ENCODE measurements around the gene STXBP5. TPM values are rescaled to one million over a fixed set of nuclear protein-coding genes. Genes with fewer than 3 reads are reported as not detected.

The STXBP5 gene
- total RNA-seq, 6 donors from 2014 or later = 10.5 to 26.5 (median 15.7) TPM

DNA sequence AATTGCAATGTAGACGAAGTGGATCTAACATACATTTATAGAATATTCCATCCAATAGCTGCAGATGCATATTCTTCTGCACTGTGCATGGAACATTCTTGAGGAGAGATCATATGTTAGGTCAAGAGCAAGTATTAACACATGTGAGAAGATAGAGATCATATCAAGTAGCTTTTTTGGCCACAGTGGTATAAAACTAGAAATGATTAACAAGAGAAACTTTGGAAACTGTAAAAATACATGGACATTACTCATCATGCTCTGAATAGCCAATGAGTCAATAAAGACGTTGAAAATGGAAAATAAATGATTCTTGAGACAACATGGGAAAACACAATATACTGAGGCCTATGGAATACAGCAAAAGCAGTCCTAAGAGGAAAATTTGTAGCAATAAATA lies 94.2 kb downstream of the STXBP5 start:
- Histone ChIP-seq H3K27ac (no peak overlapping the region), H3K36me3 (peaks cover 0 to 4% (median 2%) of the 10 kb centered on the region in 4 donors), H3K4me3 (no peak overlapping the region), H3K27me3 (no peaks in the 10 kb centered on the region), H3K9me3 (peaks cover 0 to 4% (median 0%) of the 10 kb centered on the region in 4 donors), H3K4me1 (no peaks in the 10 kb centered on the region)
- TF ChIP-seq POLR2AphosphoS5 (IDR thresholded peaks at IDR 0.05) (no peak), POLR2A (IDR thresholded peaks at IDR 0.05) (no peak), EP300 (IDR thresholded peaks at IDR 0.05) (no peak)
- TF ChIP-seq, protein P1, sequence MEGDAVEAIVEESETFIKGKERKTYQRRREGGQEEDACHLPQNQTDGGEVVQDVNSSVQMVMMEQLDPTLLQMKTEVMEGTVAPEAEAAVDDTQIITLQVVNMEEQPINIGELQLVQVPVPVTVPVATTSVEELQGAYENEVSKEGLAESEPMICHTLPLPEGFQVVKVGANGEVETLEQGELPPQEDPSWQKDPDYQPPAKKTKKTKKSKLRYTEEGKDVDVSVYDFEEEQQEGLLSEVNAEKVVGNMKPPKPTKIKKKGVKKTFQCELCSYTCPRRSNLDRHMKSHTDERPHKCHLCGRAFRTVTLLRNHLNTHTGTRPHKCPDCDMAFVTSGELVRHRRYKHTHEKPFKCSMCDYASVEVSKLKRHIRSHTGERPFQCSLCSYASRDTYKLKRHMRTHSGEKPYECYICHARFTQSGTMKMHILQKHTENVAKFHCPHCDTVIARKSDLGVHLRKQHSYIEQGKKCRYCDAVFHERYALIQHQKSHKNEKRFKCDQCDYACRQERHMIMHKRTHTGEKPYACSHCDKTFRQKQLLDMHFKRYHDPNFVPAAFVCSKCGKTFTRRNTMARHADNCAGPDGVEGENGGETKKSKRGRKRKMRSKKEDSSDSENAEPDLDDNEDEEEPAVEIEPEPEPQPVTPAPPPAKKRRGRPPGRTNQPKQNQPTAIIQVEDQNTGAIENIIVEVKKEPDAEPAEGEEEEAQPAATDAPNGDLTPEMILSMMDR (IDR thresholded peaks at IDR 0.05) = no peak
- DNase-seq (no peak), ATAC-seq (ENCODE audit: low FRiP score in 2 of 2) (no peak)
- WGBS, 2 donors = 84 to 88% methylated on average over 2 of the region's 2 CpGs

DNA sequence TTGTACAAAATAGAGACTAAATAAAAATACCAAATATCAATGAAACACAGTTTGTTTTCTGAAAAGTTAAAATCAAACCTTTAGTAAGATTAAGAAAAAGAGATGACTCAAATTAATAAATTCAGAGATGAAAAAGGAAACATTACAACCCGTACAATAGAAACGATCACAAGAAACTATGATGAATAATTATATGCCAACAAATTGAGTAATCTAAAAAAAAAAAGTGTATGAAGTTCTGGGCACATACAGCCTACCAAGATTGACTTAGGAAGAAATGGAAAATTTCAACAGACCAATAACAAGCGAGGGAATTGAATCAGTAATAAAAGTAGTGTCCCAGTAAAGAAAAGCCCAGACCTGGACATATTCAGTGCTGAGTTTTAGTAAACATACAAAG lies 94.8 kb downstream of the STXBP5 start:
- WGBS, 2 donors = 90 to 93% methylated on average over 3 of the region's 3 CpGs

DNA sequence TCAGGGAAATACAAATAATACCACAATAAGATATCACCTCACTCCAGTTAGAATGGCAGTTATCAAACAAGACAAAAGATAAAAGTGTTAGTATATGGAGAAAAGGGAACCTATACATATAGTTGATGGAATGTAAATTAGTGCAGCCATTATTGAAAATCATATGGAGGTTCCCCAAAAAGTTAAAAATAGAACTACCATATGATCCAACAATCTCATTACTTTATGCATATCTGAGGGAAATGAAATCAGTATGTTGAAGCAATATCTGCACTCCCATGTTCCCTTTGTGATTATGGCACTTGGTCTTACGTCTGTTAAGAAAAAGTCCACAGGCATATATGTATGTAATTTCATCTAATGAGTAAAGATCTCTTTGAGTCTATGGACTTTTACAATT lies 96.9 kb downstream of the STXBP5 start:
- DNase-seq = no peak
- TF ChIP-seq, protein P1 (IDR thresholded peaks at IDR 0.05) = no peak
- TF ChIP-seq POLR2A (IDR thresholded peaks at IDR 0.05) (no peak), POLR2AphosphoS5 (IDR thresholded peaks at IDR 0.05) (no peak), EP300 (IDR thresholded peaks at IDR 0.05) (no peak)
- Histone ChIP-seq H3K9me3 (peaks cover 0 to 4% (median 0%) of the 10 kb centered on the region in 4 donors), H3K27ac (no peak overlapping the region), H3K4me1 (no peaks in the 10 kb centered on the region), H3K36me3 (peaks cover 0 to 13% (median 4%) of the 10 kb centered on the region in 4 donors), H3K4me3 (no peak overlapping the region), H3K27me3 (no peaks in the 10 kb centered on the region)
- ATAC-seq (ENCODE audit: low FRiP score in 2 of 2) = no peak
- WGBS, 2 donors = 91 to 96% methylated on average over 1 of the region's 1 CpG

More for the DNA sequence above, 94.8 kb downstream of the STXBP5 start:
- TF ChIP-seq POLR2AphosphoS5 (IDR thresholded peaks at IDR 0.05) (no peak), EP300 (IDR thresholded peaks at IDR 0.05) (no peak), POLR2A (IDR thresholded peaks at IDR 0.05) (no peak)
- TF ChIP-seq, protein P1 (IDR thresholded peaks at IDR 0.05) = no peak
- ATAC-seq (ENCODE audit: low FRiP score in 2 of 2) = no peak
- no peak overlapping the region for H3K27ac ChIP-seq
- no peak for DNase-seq
- peaks cover 0 to 4% (median 0%) of the 10 kb centered on the region in 4 donors for H3K9me3 ChIP-seq
- H3K4me1 ChIP-seq = no peaks in the 10 kb centered on the region
- no peak overlapping the region for H3K4me3 ChIP-seq
- H3K27me3 ChIP-seq = no peaks in the 10 kb centered on the region
- peaks cover 0 to 9% (median 5%) of the 10 kb centered on the region in 4 donors for H3K36me3 ChIP-seq

DNA sequence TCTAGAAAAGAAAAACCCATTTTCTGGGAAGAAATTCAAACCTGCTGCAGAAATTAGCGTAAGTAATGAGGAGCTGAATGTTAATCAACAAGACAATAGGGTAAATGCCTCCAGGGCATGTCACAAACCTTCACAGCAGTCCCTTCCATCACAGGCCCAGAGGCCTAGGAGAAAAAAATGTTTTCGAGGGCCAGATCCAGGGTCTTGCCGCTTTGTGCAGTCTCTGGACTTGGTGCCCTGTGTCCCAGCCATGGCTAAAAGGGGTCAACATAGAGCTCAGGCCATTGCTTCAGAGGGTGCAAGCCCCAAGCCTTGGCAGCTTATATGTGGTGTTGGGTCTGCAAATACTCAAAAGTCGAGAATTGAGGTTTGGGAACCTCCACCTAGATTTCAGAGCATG lies 99.8 kb downstream of the STXBP5 start:
- Histone ChIP-seq H3K27ac (no peak overlapping the region), H3K4me1 (no peaks in the 10 kb centered on the region), H3K9me3 (no peaks in the 10 kb centered on the region), H3K4me3 (no peak overlapping the region), H3K36me3 (peaks cover 0 to 13% (median 4%) of the 10 kb centered on the region in 4 donors), H3K27me3 (no peaks in the 10 kb centered on the region)
- DNase-seq = no peak
- ATAC-seq (ENCODE audit: low FRiP score in 2 of 2) = no peak
- TF ChIP-seq, protein P1 (IDR thresholded peaks at IDR 0.05) = no peak
- TF ChIP-seq EP300 (IDR thresholded peaks at IDR 0.05) = no peak
- no peak for TF ChIP-seq POLR2A (IDR thresholded peaks at IDR 0.05)
- TF ChIP-seq POLR2AphosphoS5 (IDR thresholded peaks at IDR 0.05) = no peak
- WGBS, 2 donors = 99 to 100% methylated on average over 4 of the region's 4 CpGs

DNA sequence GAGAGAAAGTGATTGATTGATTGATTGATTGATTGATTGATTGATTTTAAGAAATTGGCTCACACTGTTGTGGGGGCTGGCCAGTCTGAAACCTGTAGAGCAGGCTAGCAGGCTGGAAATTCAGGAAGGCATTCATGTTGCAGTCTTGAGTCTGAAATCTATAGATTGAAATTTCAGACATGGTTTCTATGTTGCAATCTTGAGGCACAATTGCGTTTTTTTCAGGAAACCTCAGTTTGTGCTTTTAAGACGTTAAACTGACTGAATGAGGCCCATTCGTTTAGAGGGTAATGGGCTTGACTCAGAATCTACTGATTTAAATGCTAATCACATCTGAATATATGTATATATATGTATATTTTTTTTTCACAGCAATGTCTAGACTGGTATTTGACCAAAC lies 106.3 kb downstream of the STXBP5 start:
- H3K4me3 ChIP-seq = no peak overlapping the region
- no peak for DNase-seq
- 69 to 81% methylated on average over 3 of the region's 3 CpGs for WGBS, 2 donors
- H3K36me3 ChIP-seq = peaks cover 0 to 24% (median 0%) of the 10 kb centered on the region in 4 donors
- no peaks in the 10 kb centered on the region for H3K4me1 ChIP-seq
- TF ChIP-seq POLR2AphosphoS5 (IDR thresholded peaks at IDR 0.05) (no peak), EP300 (IDR thresholded peaks at IDR 0.05) (no peak), POLR2A (IDR thresholded peaks at IDR 0.05) (no peak)
- TF ChIP-seq, protein P1 (IDR thresholded peaks at IDR 0.05) = no peak
- H3K27ac ChIP-seq = no peak overlapping the region
- no peaks in the 10 kb centered on the region for H3K27me3 ChIP-seq
- no peak for ATAC-seq (ENCODE audit: low FRiP score in 2 of 2)
- H3K9me3 ChIP-seq = no peaks in the 10 kb centered on the region

All from upper lobe of left lung (tissue), 6 donors.